ENCODE measurements around the gene PTPRU.

The PTPRU gene

DNA sequence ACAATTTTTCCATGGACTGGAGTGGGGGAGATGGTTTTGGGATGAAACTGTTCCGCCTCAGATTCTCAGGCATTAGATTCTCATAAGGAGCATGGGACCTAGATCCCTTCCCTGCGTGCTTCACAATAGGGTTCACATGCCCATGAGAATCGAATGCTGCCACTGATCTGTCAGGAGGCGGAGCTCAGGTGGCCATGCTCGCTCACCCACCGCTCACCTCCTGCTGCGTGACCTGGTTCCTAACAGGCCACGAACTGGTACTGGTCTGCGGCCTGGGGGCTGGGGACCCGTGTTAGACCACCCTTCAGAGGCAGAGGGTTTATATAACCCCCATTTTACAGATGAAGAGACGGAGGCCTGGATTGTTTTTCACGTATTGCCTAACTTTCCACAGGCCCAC lies 38.3 kb upstream of the PTPRU start:
- no peaks in the 10 kb centered on the region for H3K27me3 ChIP-seq (ENCODE audit: insufficient read depth, insufficient read length)
- no peaks in the 10 kb centered on the region for H3K9me3 ChIP-seq (ENCODE audit: insufficient read depth, low read length)
- H3K4me1 ChIP-seq (ENCODE audit: insufficient read depth, insufficient read length): peaks cover 13% of the 10 kb centered on the region
- no peak for TF ChIP-seq YY1 (IDR thresholded peaks at IDR 0.05; ENCODE audit: insufficient read depth, insufficient read length)
- TF ChIP-seq ZNF274 (IDR thresholded peaks at IDR 0.05; ENCODE audit: low read depth, low read length): no peak
- TF ChIP-seq SUZ12 (IDR thresholded peaks at IDR 0.05; ENCODE audit: extremely low read depth, insufficient read depth, insufficient read length): no peak
- DNase-seq (ENCODE audit: low read depth, low spot score): no peak
- no peak overlapping the region for H3K4me3 ChIP-seq (ENCODE audit: insufficient read length, low read depth)
- H3K36me3 ChIP-seq (ENCODE audit: insufficient read depth, insufficient read length, low read length): peaks cover 93% of the 10 kb centered on the region
- H3K9ac ChIP-seq (ENCODE audit: insufficient read length, low read depth): no peak overlapping the region

DNA sequence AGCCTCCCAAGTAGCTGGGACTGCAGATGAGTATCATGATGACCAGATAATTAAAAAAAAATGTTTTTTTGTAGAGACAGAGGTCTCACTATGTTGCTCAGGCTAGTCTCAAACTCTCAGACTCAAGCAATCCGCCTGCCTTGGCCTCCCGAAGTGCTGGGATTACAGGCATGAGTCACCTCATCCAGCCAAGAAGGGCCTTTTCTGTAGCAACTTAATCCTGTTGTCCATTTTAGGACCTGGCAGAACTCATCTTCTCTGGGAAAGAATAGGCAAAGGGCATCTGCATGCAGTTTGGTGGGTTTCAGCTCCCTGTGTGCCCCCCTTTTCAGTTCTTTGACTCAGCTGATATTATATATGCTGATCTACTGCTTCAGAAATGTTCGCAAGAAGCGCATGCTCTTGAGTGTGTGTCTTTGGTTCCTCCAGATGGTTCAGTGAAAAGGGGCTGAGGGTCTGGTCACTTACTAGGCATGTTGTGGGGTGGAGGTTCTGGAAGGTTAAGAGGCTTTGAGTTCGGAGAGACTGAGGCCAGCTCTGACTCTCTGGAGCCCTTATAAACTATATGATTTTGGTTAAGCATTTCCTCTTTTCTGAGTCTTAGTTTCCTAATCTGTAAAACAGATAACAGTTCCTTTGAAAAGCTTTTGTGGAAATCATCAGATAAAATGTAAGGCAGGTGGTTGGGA lies 35.3 kb upstream of the PTPRU start:
- Histone ChIP-seq H3K27me3 (ENCODE audit: insufficient read depth, insufficient read length) (no peaks in the 10 kb centered on the region), H3K4me3 (ENCODE audit: insufficient read length, low read depth) (no peak overlapping the region), H3K9me3 (ENCODE audit: insufficient read depth, low read length) (no peaks in the 10 kb centered on the region), H3K36me3 (ENCODE audit: insufficient read depth, insufficient read length, low read length) (peaks cover 90% of the 10 kb centered on the region), H3K9ac (ENCODE audit: insufficient read length, low read depth) (no peak overlapping the region), H3K4me1 (ENCODE audit: insufficient read depth, insufficient read length) (peaks cover 13% of the 10 kb centered on the region)
- no peak for TF ChIP-seq ZNF274 (IDR thresholded peaks at IDR 0.05; ENCODE audit: low read depth, low read length)
- no peak for TF ChIP-seq YY1 (IDR thresholded peaks at IDR 0.05; ENCODE audit: insufficient read depth, insufficient read length)
- TF ChIP-seq SUZ12 (IDR thresholded peaks at IDR 0.05; ENCODE audit: extremely low read depth, insufficient read depth, insufficient read length): no peak
- no peak for DNase-seq (ENCODE audit: low read depth, low spot score)

DNA sequence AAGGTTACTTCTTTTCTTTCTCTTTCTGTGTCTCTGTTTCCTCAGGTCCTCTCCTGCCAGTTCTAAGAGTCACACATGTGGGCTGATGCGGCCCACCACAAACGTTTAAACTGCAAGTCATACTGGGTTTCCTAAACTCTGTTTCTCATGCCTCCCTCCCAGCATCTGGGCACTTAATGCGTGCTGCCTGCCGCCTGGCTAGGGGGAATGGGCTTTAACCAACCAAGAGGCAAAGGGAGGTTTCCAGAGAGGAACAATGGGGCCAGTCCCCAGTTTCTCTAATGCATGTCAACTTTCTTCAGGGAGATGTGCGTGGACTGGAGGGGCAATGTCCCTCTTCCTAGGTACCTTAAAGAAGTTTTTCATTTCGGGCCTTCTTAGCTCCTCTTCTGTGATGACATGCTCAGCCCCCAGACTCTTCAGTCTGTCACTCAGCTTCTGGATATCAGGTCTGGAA lies 34.7 kb upstream of the PTPRU start:
- Histone ChIP-seq H3K36me3 (ENCODE audit: insufficient read depth, insufficient read length, low read length) (peaks cover 91% of the 10 kb centered on the region), H3K9ac (ENCODE audit: insufficient read length, low read depth) (no peak overlapping the region), H3K9me3 (ENCODE audit: insufficient read depth, low read length) (no peaks in the 10 kb centered on the region), H3K27me3 (ENCODE audit: insufficient read depth, insufficient read length) (no peaks in the 10 kb centered on the region), H3K4me3 (ENCODE audit: insufficient read length, low read depth) (no peak overlapping the region), H3K4me1 (ENCODE audit: insufficient read depth, insufficient read length) (peaks cover 13% of the 10 kb centered on the region)
- no peak for DNase-seq (ENCODE audit: low read depth, low spot score)
- TF ChIP-seq ZNF274 (IDR thresholded peaks at IDR 0.05; ENCODE audit: low read depth, low read length) (no peak), YY1 (IDR thresholded peaks at IDR 0.05; ENCODE audit: insufficient read depth, insufficient read length) (no peak), SUZ12 (IDR thresholded peaks at IDR 0.05; ENCODE audit: extremely low read depth, insufficient read depth, insufficient read length) (no peak)

DNA sequence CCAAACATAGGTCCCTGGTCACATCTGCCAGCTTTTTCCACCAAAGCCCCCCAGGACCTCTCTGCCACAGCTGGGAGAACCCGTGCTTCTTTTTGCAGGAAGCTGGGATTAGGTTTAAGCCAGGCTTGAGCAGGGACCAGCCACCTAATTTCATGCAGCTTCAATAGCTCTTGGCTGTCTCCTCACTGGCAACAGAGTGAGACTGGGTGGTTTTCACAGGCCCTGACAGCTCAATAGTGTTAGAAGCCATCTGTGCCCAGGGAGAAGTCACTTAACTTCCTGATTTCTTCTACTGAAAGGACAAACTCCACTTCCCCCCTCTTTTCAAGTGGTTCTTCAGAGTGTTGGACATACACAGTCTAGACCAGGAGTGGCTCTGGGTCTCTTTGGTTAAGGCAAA lies 34.3 kb upstream of the PTPRU start:
- Histone ChIP-seq H3K4me3 (ENCODE audit: insufficient read length, low read depth) (no peak overlapping the region), H3K27me3 (ENCODE audit: insufficient read depth, insufficient read length) (no peaks in the 10 kb centered on the region), H3K36me3 (ENCODE audit: insufficient read depth, insufficient read length, low read length) (peaks cover 90% of the 10 kb centered on the region), H3K9ac (ENCODE audit: insufficient read length, low read depth) (peak overlapping the region; percentile 37), H3K4me1 (ENCODE audit: insufficient read depth, insufficient read length) (peaks cover 13% of the 10 kb centered on the region), H3K9me3 (ENCODE audit: insufficient read depth, low read length) (no peaks in the 10 kb centered on the region)
- DNase-seq (ENCODE audit: low read depth, low spot score): no peak
- TF ChIP-seq YY1 (IDR thresholded peaks at IDR 0.05; ENCODE audit: insufficient read depth, insufficient read length): no peak
- TF ChIP-seq ZNF274 (IDR thresholded peaks at IDR 0.05; ENCODE audit: low read depth, low read length): no peak
- no peak for TF ChIP-seq SUZ12 (IDR thresholded peaks at IDR 0.05; ENCODE audit: extremely low read depth, insufficient read depth, insufficient read length)

DNA sequence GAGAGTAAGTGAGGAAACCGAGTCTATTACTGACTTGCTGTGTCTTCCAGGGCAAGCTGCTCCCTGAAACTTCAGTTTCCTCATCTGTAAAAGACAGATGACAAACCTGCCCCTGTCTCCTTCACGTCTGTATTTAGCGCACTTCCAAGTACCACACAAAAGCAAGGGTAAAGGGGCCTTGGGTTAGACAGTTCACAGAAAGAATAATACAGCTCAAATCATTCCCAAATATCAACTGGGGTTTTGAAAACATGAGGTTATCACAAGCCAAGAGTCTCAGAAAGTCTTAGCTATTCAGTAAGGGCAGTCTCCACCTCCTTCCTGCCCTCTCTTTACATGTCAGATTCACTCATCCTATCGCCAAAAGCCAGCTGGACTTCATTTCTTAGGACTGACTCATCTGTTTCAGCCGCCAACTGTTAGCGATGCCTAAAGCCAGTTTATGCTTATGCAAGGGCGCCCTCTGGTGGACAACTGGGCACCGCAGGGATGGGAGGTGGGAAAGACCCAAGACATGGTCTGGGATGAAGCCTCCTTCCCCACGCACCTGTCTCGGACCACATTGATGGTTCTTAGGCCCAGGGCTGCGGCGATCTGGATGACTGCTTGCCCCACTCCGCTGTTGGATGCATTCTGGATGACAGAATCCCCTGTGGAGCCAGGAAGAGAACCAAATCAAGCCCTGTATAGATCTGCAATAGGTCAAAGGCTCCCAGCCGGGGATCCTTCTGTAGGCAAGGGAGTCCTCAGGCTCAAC lies 33.6 kb upstream of the PTPRU start:
- H3K4me3 ChIP-seq (ENCODE audit: insufficient read length, low read depth): no peak overlapping the region
- no peaks in the 10 kb centered on the region for H3K9me3 ChIP-seq (ENCODE audit: insufficient read depth, low read length)
- peak overlapping the region; percentile 37 for H3K9ac ChIP-seq (ENCODE audit: insufficient read length, low read depth)
- peak; percentile 98 for DNase-seq (ENCODE audit: low read depth, low spot score)
- H3K4me1 ChIP-seq (ENCODE audit: insufficient read depth, insufficient read length): peaks cover 10% of the 10 kb centered on the region
- TF ChIP-seq YY1 (IDR thresholded peaks at IDR 0.05; ENCODE audit: insufficient read depth, insufficient read length) (no peak), ZNF274 (IDR thresholded peaks at IDR 0.05; ENCODE audit: low read depth, low read length) (no peak), SUZ12 (IDR thresholded peaks at IDR 0.05; ENCODE audit: extremely low read depth, insufficient read depth, insufficient read length) (no peak)
- peaks cover 83% of the 10 kb centered on the region for H3K36me3 ChIP-seq (ENCODE audit: insufficient read depth, insufficient read length, low read length)
- H3K27me3 ChIP-seq (ENCODE audit: insufficient read depth, insufficient read length): no peaks in the 10 kb centered on the region

DNA sequence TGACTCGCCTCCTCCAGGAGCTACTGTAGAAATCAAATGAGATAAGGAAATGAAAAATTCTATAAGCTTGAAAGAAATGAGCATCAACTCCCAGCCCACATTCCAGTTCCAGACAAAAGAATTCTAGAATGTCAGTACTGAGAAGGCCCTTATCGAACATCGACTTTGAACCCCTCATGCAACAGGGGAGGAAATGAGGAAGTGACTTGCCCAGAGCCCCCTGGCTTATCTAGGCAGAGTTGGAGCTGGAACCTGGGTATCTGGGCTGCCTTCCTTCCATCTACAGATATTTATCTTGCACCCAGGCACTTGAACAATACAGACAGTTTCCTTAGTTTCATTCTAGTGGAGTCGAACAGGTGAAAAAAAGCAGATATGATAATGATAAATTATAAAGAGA lies 27.9 kb upstream of the PTPRU start:
- Histone ChIP-seq H3K27me3 (ENCODE audit: insufficient read depth, insufficient read length) (no peaks in the 10 kb centered on the region), H3K4me3 (ENCODE audit: insufficient read length, low read depth) (no peak overlapping the region), H3K4me1 (ENCODE audit: insufficient read depth, insufficient read length) (peaks cover 4% of the 10 kb centered on the region), H3K9me3 (ENCODE audit: insufficient read depth, low read length) (no peaks in the 10 kb centered on the region), H3K36me3 (ENCODE audit: insufficient read depth, insufficient read length, low read length) (peaks cover 73% of the 10 kb centered on the region), H3K9ac (ENCODE audit: insufficient read length, low read depth) (no peak overlapping the region)
- TF ChIP-seq SUZ12 (IDR thresholded peaks at IDR 0.05; ENCODE audit: extremely low read depth, insufficient read depth, insufficient read length) (no peak), ZNF274 (IDR thresholded peaks at IDR 0.05; ENCODE audit: low read depth, low read length) (no peak), YY1 (IDR thresholded peaks at IDR 0.05; ENCODE audit: insufficient read depth, insufficient read length) (no peak)
- DNase-seq (ENCODE audit: low read depth, low spot score): no peak

DNA sequence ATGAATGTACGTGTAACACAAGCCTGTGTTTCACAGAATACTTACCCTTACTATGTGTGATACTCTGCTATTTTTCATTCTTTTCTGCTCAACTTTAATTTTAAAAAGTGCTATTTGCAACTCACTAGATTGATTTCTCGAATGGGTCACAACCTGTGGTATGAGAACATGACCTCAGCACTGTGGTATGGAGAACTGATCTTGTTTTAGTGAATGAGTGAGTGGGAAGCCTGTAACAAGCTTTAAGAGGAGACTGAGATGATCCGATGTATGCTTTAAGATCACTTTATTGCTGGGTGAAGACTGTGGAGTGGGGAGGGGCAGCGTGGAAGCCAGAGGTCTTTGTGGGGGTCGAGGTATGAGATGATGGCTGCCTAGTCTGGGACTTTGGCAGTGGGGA lies 27.1 kb upstream of the PTPRU start:
- no peak overlapping the region for H3K9ac ChIP-seq (ENCODE audit: insufficient read length, low read depth)
- peaks cover 4% of the 10 kb centered on the region for H3K4me1 ChIP-seq (ENCODE audit: insufficient read depth, insufficient read length)
- no peaks in the 10 kb centered on the region for H3K27me3 ChIP-seq (ENCODE audit: insufficient read depth, insufficient read length)
- DNase-seq (ENCODE audit: low read depth, low spot score): no peak
- TF ChIP-seq ZNF274 (IDR thresholded peaks at IDR 0.05; ENCODE audit: low read depth, low read length) (no peak), YY1 (IDR thresholded peaks at IDR 0.05; ENCODE audit: insufficient read depth, insufficient read length) (no peak), SUZ12 (IDR thresholded peaks at IDR 0.05; ENCODE audit: extremely low read depth, insufficient read depth, insufficient read length) (no peak)
- no peaks in the 10 kb centered on the region for H3K9me3 ChIP-seq (ENCODE audit: insufficient read depth, low read length)
- H3K4me3 ChIP-seq (ENCODE audit: insufficient read length, low read depth): no peak overlapping the region
- peaks cover 71% of the 10 kb centered on the region for H3K36me3 ChIP-seq (ENCODE audit: insufficient read depth, insufficient read length, low read length)
